Neutrophil (primary cell): ENCODE results near the gene SFXN3.

Experiments used
- H3K27ac ChIP-seq: fragments of 200-600 bp; sonication (generic); 2 replicates; pipeline ENCODE4 v1.5.1; 2016; ENCODE audit warnings: mild to moderate bottlenecking, moderate library complexity
- H3K27me3 ChIP-seq: fragments of 200-600 bp; sonication (generic); 2 replicates; pipeline ENCODE4 v1.6.0; 2016; ENCODE audit warnings: mild to moderate bottlenecking
- H3K36me3 ChIP-seq: fragments of 200-600 bp; sonication (generic); 2 replicates; pipeline ENCODE4 v1.5.1; 2017
- H3K4me1 ChIP-seq, 2 experiments: fragments of 200-600 bp in 1 of 2; sonication (generic) in 1 of 2; 1 replicate in 1 of 2; 2 replicates in 1 of 2; pipeline versions ENCODE4 v1.5.1 to v1.6.1; 2013 to 2016; ENCODE audit warnings: low read depth in 1 of 2, low read length in 1 of 2, mild to moderate bottlenecking in 1 of 2, moderate library complexity in 1 of 2; ENCODE audit not compliant: control insufficient read depth in 1 of 2, insufficient read depth in 1 of 2
- H3K4me3 ChIP-seq, 2 experiments: fragments of 200-600 bp in 1 of 2; sonication (generic) in 1 of 2; 1 replicate in 1 of 2; 2 replicates in 1 of 2; pipeline ENCODE4 v1.5.1; 2013 to 2016; ENCODE audit warnings: low read depth in 1 of 2, low read length in 1 of 2, mild to moderate bottlenecking in 1 of 2, moderate library complexity in 1 of 2
- H3K9me3 ChIP-seq: fragments of 200-600 bp; sonication (generic); 2 replicates; pipeline ENCODE4 v1.5.1; 2016
- CTCF ChIP-seq: fragments of 200-600 bp; sonication (generic); IDR thresholded peaks from 2 replicates; pipeline ENCODE4 v1.5.1; 2016; ENCODE audit warnings: antibody characterized with exemption

SFXN3 gene

GRCh38 chr10:101070098-101070497, 39.1 kb downstream of the SFXN3 start:
- Histone ChIP-seq H3K9me3 (no peaks in the 10 kb centered on the region), H3K4me3 (no peak overlapping the region), H3K4me1 (peaks cover 39 to 40% of the 10 kb centered on the region in 2 experiments), H3K27ac (no peak overlapping the region), H3K27me3 (peaks cover 57% of the 10 kb centered on the region), H3K36me3 (no peaks in the 10 kb centered on the region)
- TF ChIP-seq CTCF: no peak

- Histone ChIP-seq H3K4me3 (no peak overlapping the region), H3K27me3 (peaks cover 57% of the 10 kb centered on the region), H3K36me3 (no peaks in the 10 kb centered on the region), H3K27ac (peak overlapping the region; percentile 21), H3K9me3 (no peaks in the 10 kb centered on the region), H3K4me1 (peaks cover 32 to 33% of the 10 kb centered on the region in 2 experiments)
- no peak for TF ChIP-seq CTCF
Observed at GRCh38 chr10:101071267-101071884, 40.3 kb downstream of the SFXN3 start.

GRCh38 chr10:101071885-101072433, 40.9 kb downstream of the SFXN3 start:
- Histone ChIP-seq H3K36me3 (no peaks in the 10 kb centered on the region), H3K27ac (no peak overlapping the region), H3K27me3 (peaks cover 57% of the 10 kb centered on the region), H3K4me1 (peaks cover 27% of the 10 kb centered on the region in 2 experiments), H3K4me3 (no peak overlapping the region), H3K9me3 (no peaks in the 10 kb centered on the region)
- no peak for TF ChIP-seq CTCF

GRCh38 chr10:101072923-101073322, 41.9 kb downstream of the SFXN3 start:
- Histone ChIP-seq H3K27me3 (peaks cover 57% of the 10 kb centered on the region), H3K27ac (no peak overlapping the region), H3K9me3 (no peaks in the 10 kb centered on the region)

GRCh38 chr10:101073631-101074030, 42.6 kb downstream of the SFXN3 start:
- Histone ChIP-seq H3K9me3 (no peaks in the 10 kb centered on the region), H3K36me3 (no peaks in the 10 kb centered on the region), H3K4me3 (no peak overlapping the region), H3K4me1 (peaks cover 16 to 18% of the 10 kb centered on the region in 2 experiments), H3K27me3 (peaks cover 64% of the 10 kb centered on the region), H3K27ac (no peak overlapping the region)
- TF ChIP-seq CTCF: no peak

More at GRCh38 chr10:101072923-101073322, 41.9 kb downstream of the SFXN3 start:
- H3K4me3 ChIP-seq: no peak overlapping the region
- TF ChIP-seq CTCF: no peak
- no peaks in the 10 kb centered on the region for H3K36me3 ChIP-seq
- peaks cover 18% of the 10 kb centered on the region in 2 experiments for H3K4me1 ChIP-seq
